Measurements from ENCODE around the gene ETNPPL. TPM values are rescaled to one million over a fixed set of nuclear protein-coding genes. Genes with fewer than 3 reads are reported as not detected.

The ETNPPL gene
- total RNA-seq, 4 donors from 2014 or later: not detected

DNA sequence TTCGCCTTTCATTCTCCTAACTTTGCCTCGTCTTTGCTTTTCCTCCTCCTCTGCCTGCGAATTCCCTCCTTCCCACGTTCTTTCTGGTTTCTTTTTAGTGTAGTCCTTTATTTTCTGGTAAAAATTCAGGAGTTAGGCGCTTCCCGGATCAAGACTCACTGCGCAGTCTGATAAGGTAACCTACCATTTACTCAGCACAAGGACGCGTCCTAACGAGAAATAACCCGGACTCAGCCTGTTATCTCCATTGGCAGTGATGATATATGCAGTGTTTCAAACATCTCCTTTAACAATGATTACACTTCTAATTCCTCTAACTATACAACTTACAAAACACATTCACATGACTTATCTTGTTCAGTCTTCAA lies 357 bp upstream of the ETNPPL start:
- H3K4me3 ChIP-seq: peak overlapping the region; percentile 23 to 56 (median 39)
- no peak overlapping the region for H3K27ac ChIP-seq
- H3K36me3 ChIP-seq: no peaks in the 10 kb centered on the region
- TF ChIP-seq, protein P1, sequence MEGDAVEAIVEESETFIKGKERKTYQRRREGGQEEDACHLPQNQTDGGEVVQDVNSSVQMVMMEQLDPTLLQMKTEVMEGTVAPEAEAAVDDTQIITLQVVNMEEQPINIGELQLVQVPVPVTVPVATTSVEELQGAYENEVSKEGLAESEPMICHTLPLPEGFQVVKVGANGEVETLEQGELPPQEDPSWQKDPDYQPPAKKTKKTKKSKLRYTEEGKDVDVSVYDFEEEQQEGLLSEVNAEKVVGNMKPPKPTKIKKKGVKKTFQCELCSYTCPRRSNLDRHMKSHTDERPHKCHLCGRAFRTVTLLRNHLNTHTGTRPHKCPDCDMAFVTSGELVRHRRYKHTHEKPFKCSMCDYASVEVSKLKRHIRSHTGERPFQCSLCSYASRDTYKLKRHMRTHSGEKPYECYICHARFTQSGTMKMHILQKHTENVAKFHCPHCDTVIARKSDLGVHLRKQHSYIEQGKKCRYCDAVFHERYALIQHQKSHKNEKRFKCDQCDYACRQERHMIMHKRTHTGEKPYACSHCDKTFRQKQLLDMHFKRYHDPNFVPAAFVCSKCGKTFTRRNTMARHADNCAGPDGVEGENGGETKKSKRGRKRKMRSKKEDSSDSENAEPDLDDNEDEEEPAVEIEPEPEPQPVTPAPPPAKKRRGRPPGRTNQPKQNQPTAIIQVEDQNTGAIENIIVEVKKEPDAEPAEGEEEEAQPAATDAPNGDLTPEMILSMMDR (IDR thresholded peaks at IDR 0.05): no peak
- no peak for TF ChIP-seq POLR2A (IDR thresholded peaks at IDR 0.05)
- no peaks in the 10 kb centered on the region for H3K27me3 ChIP-seq
- no peak for DNase-seq
- no peaks in the 10 kb centered on the region for H3K9me3 ChIP-seq
- H3K4me1 ChIP-seq: peaks cover 0 to 12% (median 1%) of the 10 kb centered on the region in 4 donors

DNA sequence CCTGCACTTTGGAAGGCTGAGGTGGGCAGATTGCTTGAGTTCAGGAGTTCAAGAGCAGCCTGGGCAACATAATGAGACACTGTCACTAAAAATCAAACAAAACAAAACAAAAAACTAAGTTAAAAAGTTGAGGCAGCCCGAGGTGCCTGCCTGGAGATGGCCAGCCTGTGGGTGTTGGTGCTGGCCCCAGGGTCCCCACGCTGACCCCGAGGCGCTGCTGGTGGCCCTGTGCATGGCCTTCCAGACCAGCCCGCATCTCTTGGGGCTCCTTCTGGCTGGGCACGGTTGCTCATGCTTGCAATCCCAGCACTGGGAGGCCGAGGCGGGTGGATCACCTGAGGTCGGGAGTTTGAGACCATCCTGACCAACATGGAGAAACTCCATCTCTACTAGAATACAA lies 4.4 kb downstream of the ETNPPL start:
- no peaks in the 10 kb centered on the region for H3K36me3 ChIP-seq
- H3K4me3 ChIP-seq: no peak overlapping the region
- no peaks in the 10 kb centered on the region for H3K9me3 ChIP-seq
- TF ChIP-seq, protein P1 (IDR thresholded peaks at IDR 0.05): no peak
- TF ChIP-seq POLR2A (IDR thresholded peaks at IDR 0.05): no peak
- H3K27ac ChIP-seq: no peak overlapping the region
- no peaks in the 10 kb centered on the region for H3K27me3 ChIP-seq
- H3K4me1 ChIP-seq: peaks cover 0 to 12% (median 1%) of the 10 kb centered on the region in 4 donors
- DNase-seq: no peak

DNA sequence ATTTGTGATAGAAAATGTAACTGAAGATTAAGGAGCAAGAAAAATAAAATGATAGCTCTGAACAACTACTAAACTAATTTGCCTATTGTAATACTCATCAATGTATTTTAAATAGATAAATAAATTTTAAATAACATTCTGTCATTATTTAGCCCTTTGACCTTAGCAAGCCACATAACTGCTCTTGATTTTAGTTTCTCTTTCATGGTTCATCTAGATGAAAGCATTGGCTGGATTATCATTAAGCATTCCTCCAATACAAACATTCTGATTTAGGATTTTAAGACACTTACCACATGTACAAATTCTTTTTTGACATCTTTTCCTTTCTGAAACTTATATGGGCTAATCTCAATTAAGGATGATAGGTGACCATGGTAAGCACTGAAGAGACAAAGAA lies 8.5 kb downstream of the ETNPPL start:
- no peaks in the 10 kb centered on the region for H3K4me1 ChIP-seq

DNA sequence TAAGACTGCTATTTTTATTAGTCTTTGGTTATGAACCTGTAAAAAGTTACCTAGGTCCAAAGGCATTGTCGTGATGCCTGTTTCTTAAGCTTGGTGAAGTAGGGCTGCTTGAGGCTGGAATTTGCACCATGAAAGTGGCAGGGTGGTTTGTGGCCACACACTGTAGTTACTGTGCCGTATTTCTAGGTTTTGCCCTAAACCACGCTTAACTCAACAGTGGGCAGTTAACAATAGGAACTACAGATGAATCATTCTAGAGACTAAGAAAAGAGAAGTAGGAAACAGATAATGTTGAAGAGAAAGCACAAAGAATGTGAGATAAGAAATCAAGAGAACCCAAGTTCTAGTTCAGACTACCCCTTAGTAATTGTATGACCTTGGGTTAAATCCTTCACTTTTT lies 11.5 kb downstream of the ETNPPL start:
- Histone ChIP-seq H3K4me1 (no peaks in the 10 kb centered on the region), H3K4me3 (no peak overlapping the region), H3K27me3 (no peaks in the 10 kb centered on the region), H3K36me3 (no peaks in the 10 kb centered on the region), H3K9me3 (no peaks in the 10 kb centered on the region), H3K27ac (no peak overlapping the region)
- no peak for DNase-seq
- no peak for TF ChIP-seq POLR2A (IDR thresholded peaks at IDR 0.05)
- TF ChIP-seq, protein P1 (IDR thresholded peaks at IDR 0.05): no peak

More for the DNA sequence above, 8.5 kb downstream of the ETNPPL start:
- TF ChIP-seq, protein P1 (IDR thresholded peaks at IDR 0.05): no peak
- no peak for TF ChIP-seq POLR2A (IDR thresholded peaks at IDR 0.05)
- Histone ChIP-seq H3K9me3 (no peaks in the 10 kb centered on the region), H3K36me3 (no peaks in the 10 kb centered on the region), H3K4me3 (no peak overlapping the region), H3K27ac (no peak overlapping the region), H3K27me3 (no peaks in the 10 kb centered on the region)
- DNase-seq: no peak

DNA sequence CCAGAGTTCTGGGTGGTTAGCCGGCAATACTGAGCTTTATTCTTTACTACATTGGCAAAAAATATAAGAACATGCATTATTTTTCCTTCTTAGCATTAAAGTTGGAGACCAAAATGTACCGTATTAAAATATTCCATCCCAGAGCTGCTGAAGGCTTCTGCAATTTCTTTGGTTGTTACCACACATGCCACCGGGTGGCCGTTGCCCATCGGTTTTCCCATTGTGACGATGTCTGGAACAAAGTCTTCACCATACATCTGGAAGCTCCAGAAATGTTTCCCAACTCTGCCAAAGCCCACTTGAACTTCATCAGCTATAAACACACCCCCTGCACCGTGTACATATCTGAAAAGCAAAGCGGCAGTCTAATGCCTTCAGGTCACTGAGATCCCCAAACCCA lies 13.7 kb downstream of the ETNPPL start:
- Histone ChIP-seq H3K36me3 (no peaks in the 10 kb centered on the region), H3K27me3 (no peaks in the 10 kb centered on the region), H3K27ac (no peak overlapping the region), H3K9me3 (no peaks in the 10 kb centered on the region), H3K4me1 (no peaks in the 10 kb centered on the region), H3K4me3 (no peak overlapping the region)
- no peak for TF ChIP-seq POLR2A (IDR thresholded peaks at IDR 0.05)
- TF ChIP-seq, protein P1 (IDR thresholded peaks at IDR 0.05): no peak
- DNase-seq: no peak

DNA sequence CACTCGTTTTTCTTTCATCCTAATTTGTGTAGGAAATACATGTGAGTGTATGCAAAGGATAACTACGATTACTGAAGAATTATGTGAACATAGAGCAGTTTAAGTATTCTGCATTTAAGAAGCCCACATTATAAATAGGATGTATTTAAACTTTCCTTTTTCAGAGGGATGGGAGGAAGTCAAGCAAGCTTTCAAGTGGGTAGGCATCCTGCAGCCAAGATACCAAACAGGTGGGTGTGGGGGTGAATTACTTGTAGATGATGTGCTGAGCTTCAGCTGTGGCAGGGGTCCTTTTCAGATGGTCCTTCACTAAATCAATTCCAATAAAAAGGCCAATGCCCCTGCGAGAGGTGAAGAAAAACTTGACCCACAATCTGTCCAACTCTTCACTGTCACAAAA lies 16.3 kb downstream of the ETNPPL start:
- no peaks in the 10 kb centered on the region for H3K36me3 ChIP-seq
- H3K27ac ChIP-seq: no peak overlapping the region
- H3K4me1 ChIP-seq: no peaks in the 10 kb centered on the region
- no peaks in the 10 kb centered on the region for H3K9me3 ChIP-seq
- H3K4me3 ChIP-seq: no peak overlapping the region
- no peak for TF ChIP-seq POLR2A (IDR thresholded peaks at IDR 0.05)
- TF ChIP-seq, protein P1 (IDR thresholded peaks at IDR 0.05): no peak
- no peak for DNase-seq
- no peaks in the 10 kb centered on the region for H3K27me3 ChIP-seq

Data from Peyer's patch (tissue), 4 donors.